Neural crest cell (in vitro differentiated cells): Measurements from ENCODE around the gene ZNF526. TPM values are rescaled to one million over a fixed set of nuclear protein-coding genes. Genes with fewer than 3 reads are reported as not detected.
A peak's percentile ranks its signal among the peaks of the same experiment; 100 is the strongest.

ENCODE experiments used
- DNase-seq: peaks from one replicate; pipeline ENCODE4 v3.0.0; 2021; ENCODE audit warnings: low read depth, mixed read lengths, low spot score
- H3K27ac Mint-ChIP-seq: one replicate; pipeline ENCODE4 v1.8.0; 2021; ENCODE audit warnings: mild to moderate bottlenecking, mixed read lengths; ENCODE audit not compliant: unreplicated experiment
- H3K27me3 Mint-ChIP-seq: 2 replicates; pipeline ENCODE4 v1.8.0; 2021; ENCODE audit warnings: low read depth, mild to moderate bottlenecking, mixed read lengths
- H3K36me3 Mint-ChIP-seq: 2 replicates; pipeline ENCODE4 v1.8.0; 2021; ENCODE audit warnings: low read depth, mild to moderate bottlenecking, mixed read lengths
- H3K4me1 Mint-ChIP-seq: 2 replicates; pipeline ENCODE4 v1.8.0; 2021; ENCODE audit warnings: mixed read lengths
- H3K4me3 Mint-ChIP-seq: one replicate; pipeline ENCODE4 v1.8.0; 2021; ENCODE audit warnings: mild to moderate bottlenecking, mixed read lengths
- H3K9me3 Mint-ChIP-seq: 2 replicates; pipeline ENCODE4 v1.8.0; 2021; ENCODE audit warnings: mixed read lengths
- CTCF ChIP-seq: fragments of 200-600 bp; sonication (generic); conservative IDR thresholded peaks from 2 replicates; pipeline ENCODE4 v1.5.0; 2021; ENCODE audit warnings: antibody characterized with exemption, mild to moderate bottlenecking
- total RNA-seq: library from RNA; stranded (reverse); gene quantifications from 2 replicates; pipeline ENCODE4 v1.2.1, GENCODE V29; 2021

Gene ZNF526
- total RNA-seq, 1 donor from 2014 or later: 24.2 TPM

GRCh38 chr19:42202290-42202880 is 17.7 kb upstream of the ZNF526 start:
- Mint-ChIP-seq H3K9me3 (no peaks in the 10 kb centered on the region), H3K4me3 (no peak overlapping the region), H3K4me1 (no peaks in the 10 kb centered on the region), H3K36me3 (peaks cover 3% of the 10 kb centered on the region), H3K27ac (peak overlapping the region; percentile 5), H3K27me3 (no peaks in the 10 kb centered on the region)
- TF ChIP-seq CTCF: no peak
- no peak for DNase-seq

GRCh38 chr19:42203700-42204099 is 16.4 kb upstream of the ZNF526 start:
- Mint-ChIP-seq H3K36me3 (peaks cover 3% of the 10 kb centered on the region), H3K4me1 (no peaks in the 10 kb centered on the region), H3K4me3 (no peak overlapping the region), H3K9me3 (no peaks in the 10 kb centered on the region), H3K27ac (no peak overlapping the region), H3K27me3 (no peaks in the 10 kb centered on the region)
- no peak for DNase-seq
- TF ChIP-seq CTCF: no peak

GRCh38 chr19:42204664-42205063 is 15.4 kb upstream of the ZNF526 start:
- Mint-ChIP-seq H3K27me3 (no peaks in the 10 kb centered on the region), H3K27ac (no peak overlapping the region), H3K36me3 (peaks cover 3% of the 10 kb centered on the region), H3K9me3 (no peaks in the 10 kb centered on the region), H3K4me1 (no peaks in the 10 kb centered on the region), H3K4me3 (no peak overlapping the region)
- TF ChIP-seq CTCF: no peak
- no peak for DNase-seq

- no peak for TF ChIP-seq CTCF
- H3K27me3 Mint-ChIP-seq: no peaks in the 10 kb centered on the region
- no peak overlapping the region for H3K27ac Mint-ChIP-seq
- H3K36me3 Mint-ChIP-seq: peaks cover 6% of the 10 kb centered on the region
- no peaks in the 10 kb centered on the region for H3K4me1 Mint-ChIP-seq
- no peaks in the 10 kb centered on the region for H3K9me3 Mint-ChIP-seq
- DNase-seq: no peak
- H3K4me3 Mint-ChIP-seq: no peak overlapping the region
Measured at GRCh38 chr19:42206871-42207755, 13.0 kb upstream of the ZNF526 start.

- H3K4me3 Mint-ChIP-seq: no peak overlapping the region
- H3K4me1 Mint-ChIP-seq: no peaks in the 10 kb centered on the region
- H3K27me3 Mint-ChIP-seq: no peaks in the 10 kb centered on the region
- H3K36me3 Mint-ChIP-seq: peaks cover 6% of the 10 kb centered on the region
- TF ChIP-seq CTCF: no peak
- no peaks in the 10 kb centered on the region for H3K9me3 Mint-ChIP-seq
- H3K27ac Mint-ChIP-seq: peak overlapping the region; percentile 63
- no peak for DNase-seq
Measured at GRCh38 chr19:42207767-42208271, 12.3 kb upstream of the ZNF526 start.
